Stimulated activated effector memory CD8-positive, alpha-beta T cell treated with anti-CD3 and anti-CD28 coated beads, Interleukin-12 subunit alpha, Interleukin-12 subunit beta, amount 100 ng/mL, for 72 hours (primary cell): ENCODE measurements around the gene UQCR10.

Source experiments
- ATAC-seq: fragments of 150-1000 bp; cut with Tn5 transposase; 2 replicates; pipeline ENCODE4 v1.10.0; 2021
- DNase-seq, 2 donors: peaks; one replicate each; pipeline ENCODE4 v3.0.0; 2021 to 2022; ENCODE audit warnings: low spot score in 2 of 2
- H3K27ac Mint-ChIP-seq: one replicate; pipeline ENCODE4 v1.8.0; 2022; ENCODE audit warnings: mild to moderate bottlenecking, mixed read lengths
- H3K36me3 Mint-ChIP-seq: one replicate; pipeline ENCODE4 v1.8.0; 2022; ENCODE audit warnings: mild to moderate bottlenecking, mixed read lengths
- H3K4me1 Mint-ChIP-seq: one replicate; pipeline ENCODE4 v1.8.0; 2022; ENCODE audit warnings: mixed read lengths
- H3K4me3 Mint-ChIP-seq: one replicate; pipeline ENCODE4 v1.8.0; 2022; ENCODE audit warnings: mild to moderate bottlenecking, mixed read lengths
- H3K9me3 Mint-ChIP-seq: one replicate; pipeline ENCODE4 v1.8.0; 2022; ENCODE audit warnings: mixed read lengths

The UQCR10 gene

DNA sequence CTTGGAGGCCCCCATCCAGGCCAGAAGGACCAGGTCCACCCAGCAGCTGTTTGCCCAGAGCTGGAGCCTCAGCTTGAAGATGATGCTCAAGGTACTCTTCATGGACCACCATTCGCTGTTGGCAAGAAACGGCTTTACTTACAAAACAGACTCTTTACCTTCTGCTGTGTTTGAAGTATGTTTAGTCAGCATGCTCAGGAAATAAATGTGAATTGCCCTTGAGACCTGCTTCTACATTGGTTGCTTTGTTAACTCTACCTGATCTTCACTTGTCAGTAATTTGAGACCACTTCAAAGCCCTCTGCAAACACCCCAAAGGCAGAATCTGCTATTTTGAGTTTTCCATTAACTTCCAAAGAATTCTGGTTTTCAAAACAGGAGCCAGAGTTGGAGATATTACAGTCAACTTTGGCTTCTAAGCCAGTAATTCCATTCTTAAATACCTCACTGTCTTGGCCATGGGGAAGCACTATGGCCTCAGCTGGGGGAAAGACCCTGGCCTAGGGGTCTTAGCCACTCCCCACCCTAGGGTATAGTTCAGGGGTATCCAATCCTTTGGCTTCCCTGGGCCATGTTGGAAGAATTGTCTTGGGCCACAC lies 2.7 kb downstream of the UQCR10 start:
- ATAC-seq (no peak), DNase-seq (no peak)
- H3K36me3 Mint-ChIP-seq = peaks cover 37% of the 10 kb centered on the region
- H3K27ac Mint-ChIP-seq = no peak overlapping the region
- no peak overlapping the region for H3K4me3 Mint-ChIP-seq
- H3K4me1 Mint-ChIP-seq = peaks cover 33% of the 10 kb centered on the region
- no peaks in the 10 kb centered on the region for H3K9me3 Mint-ChIP-seq

DNA sequence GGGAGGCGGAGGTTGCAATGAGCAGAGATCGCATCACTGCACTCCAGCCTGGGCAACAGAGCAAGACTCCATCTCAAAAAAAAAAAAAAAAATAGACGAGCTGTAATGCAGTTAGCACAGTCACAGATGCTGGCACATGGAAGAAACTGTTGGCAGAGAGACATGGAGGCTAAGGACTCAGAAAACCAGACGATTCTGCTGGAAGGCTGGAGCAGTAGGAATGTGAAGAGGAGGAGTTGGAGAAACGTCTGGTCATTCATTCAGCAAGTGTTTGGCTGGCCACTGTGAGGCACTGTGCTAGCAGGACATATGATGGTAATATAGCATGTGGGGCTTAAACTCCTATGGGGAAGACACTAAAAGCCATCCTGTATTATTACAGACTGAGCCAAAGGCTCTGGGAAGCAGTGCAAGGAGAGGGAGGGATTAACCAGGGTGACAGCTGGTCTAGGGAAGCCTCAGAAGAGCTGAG lies 5.0 kb downstream of the UQCR10 start:
- ATAC-seq (no peak), DNase-seq (no peak)
- H3K4me1 Mint-ChIP-seq = peaks cover 18% of the 10 kb centered on the region
- H3K4me3 Mint-ChIP-seq = no peak overlapping the region
- H3K27ac Mint-ChIP-seq = no peak overlapping the region
- no peaks in the 10 kb centered on the region for H3K9me3 Mint-ChIP-seq
- peaks cover 37% of the 10 kb centered on the region for H3K36me3 Mint-ChIP-seq

DNA sequence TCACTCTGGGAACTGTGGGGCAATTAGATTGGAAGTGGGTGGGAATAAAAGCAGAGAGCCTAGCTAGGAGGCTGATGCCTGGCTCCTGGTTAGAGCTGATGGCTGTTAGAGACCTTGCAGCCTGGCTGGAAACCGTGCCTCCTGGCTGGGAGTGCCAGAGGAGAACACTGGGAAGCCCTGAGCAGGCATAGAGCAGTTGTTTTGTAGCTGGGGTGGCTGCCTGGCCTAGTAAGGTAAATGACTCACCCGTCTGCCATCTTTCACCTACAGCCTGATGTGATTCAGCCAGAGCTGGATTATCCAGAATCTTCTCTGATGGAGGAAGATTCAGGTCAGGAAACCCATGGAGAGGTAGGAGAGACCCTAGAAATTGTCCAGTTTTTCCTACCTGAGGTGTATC lies 6.1 kb downstream of the UQCR10 start:
- H3K4me3 Mint-ChIP-seq = no peak overlapping the region

DNA sequence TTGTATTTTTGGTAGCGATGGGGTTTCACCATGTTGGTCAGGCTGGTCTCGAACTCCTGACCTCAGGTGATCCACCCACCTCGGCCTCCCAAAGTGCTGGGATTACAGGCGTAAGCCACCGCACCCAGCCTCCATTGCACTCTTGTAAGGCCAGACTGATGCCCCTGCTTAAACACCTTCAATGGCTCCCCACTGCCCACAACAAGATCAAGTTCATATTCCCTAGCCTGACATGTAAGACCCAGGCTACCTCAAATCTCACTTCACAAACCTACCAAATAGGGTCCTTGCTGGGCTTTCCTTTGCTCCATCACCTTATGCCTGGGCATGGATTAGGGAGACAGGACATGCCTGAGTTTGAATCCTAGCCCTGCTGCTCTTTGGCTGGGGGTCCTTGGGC lies 13.1 kb downstream of the UQCR10 start:
- DNase-seq (no peak), ATAC-seq (no peak)
- H3K27ac Mint-ChIP-seq = no peak overlapping the region
- no peaks in the 10 kb centered on the region for H3K36me3 Mint-ChIP-seq
- no peak overlapping the region for H3K4me3 Mint-ChIP-seq
- no peaks in the 10 kb centered on the region for H3K4me1 Mint-ChIP-seq
- no peaks in the 10 kb centered on the region for H3K9me3 Mint-ChIP-seq

More for the DNA sequence above, 6.1 kb downstream of the UQCR10 start:
- Mint-ChIP-seq H3K9me3 (no peaks in the 10 kb centered on the region), H3K4me1 (peaks cover 7% of the 10 kb centered on the region), H3K36me3 (peaks cover 31% of the 10 kb centered on the region), H3K27ac (no peak overlapping the region)
- ATAC-seq = no peak
- DNase-seq = no peak

DNA sequence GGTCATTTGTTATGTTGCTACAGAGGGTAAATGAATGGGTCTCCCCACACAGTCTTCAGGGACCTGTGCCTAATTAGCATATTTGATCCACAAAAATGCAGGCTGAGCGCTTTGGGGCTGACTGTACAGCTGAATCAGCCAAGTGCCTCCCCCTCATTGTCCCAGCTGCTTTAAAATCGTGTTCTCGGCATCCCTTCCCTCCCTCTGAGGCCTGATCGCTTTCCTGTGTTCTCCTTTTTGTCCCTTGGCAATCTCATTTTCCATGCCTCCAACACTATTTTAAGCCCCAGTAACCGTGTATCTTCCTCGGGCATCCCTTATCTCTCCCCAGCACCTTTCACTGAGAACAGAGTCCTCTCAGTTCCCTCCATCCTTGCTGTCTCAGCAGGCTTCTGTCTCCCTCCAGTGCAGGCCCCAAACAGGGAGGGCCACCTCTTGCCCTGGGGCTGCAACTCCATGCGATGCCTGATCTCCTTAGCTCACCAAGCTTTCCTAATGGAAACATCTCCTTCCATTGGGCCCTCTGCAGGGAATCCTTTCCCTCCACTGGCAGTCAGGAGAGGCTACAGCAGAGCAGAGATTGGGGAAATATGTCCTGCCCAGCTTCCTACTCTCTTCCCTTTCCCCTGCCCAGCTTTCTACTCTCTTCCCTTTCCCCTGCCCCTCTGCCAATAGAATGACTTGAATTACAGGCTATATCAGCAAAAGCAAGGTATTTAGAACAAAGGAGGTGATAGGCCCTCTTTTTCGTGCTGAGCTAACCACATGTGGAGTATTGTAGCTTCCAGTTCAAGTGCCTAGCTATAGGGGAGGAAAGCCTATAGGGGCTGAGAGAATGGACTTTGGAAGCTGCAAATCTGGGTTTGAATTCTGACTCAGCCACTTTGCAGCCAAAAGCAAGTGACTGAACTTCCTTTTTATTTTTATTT lies 13.8 kb downstream of the UQCR10 start:
- H3K4me3 Mint-ChIP-seq = no peak overlapping the region
- no peaks in the 10 kb centered on the region for H3K4me1 Mint-ChIP-seq
- DNase-seq = no peak
- no peaks in the 10 kb centered on the region for H3K36me3 Mint-ChIP-seq
- ATAC-seq = no peak
- no peak overlapping the region for H3K27ac Mint-ChIP-seq
- no peaks in the 10 kb centered on the region for H3K9me3 Mint-ChIP-seq

DNA sequence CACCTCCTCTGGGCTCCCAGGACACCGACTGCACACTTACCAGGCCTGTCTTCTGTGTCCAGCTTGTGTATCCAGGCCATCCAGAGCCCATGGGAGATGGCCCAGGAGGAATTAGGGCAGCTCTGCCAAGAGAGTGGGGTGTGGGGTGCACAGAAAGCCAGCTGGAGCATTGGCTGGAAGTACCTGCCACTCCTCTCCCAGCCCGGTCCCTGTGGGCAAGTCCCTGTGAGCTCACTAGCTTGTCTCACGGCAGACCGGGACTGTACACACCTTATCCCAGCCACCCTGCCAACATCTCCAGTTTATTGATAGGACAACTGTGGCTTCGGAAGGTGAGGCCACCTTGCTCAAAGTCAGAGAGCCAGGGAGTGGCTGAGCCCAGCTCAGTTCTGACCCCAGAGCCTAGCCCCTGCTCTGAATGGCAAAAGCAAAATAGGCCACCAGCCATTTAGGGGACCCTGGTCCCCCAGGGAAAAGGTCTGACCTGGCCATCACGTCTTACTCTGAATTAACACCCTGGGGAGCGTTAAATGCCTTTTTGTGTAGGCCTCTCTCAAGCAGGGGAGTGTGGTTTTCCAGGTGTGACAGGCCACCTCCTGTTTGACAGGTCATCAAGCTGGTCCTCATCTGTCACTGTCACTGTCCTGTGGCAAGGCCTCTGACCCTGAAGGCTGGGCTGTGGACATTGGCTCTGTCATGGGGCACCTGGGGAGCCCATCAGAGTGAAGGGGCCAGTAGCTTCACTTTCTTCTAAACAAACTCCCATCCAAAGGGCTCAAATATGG lies 15.1 kb downstream of the UQCR10 start:
- no peaks in the 10 kb centered on the region for H3K4me1 Mint-ChIP-seq
- ATAC-seq (no peak), DNase-seq (no peak)
- peak overlapping the region; percentile 14 for H3K27ac Mint-ChIP-seq
- H3K36me3 Mint-ChIP-seq = peaks cover under 1% of the 10 kb centered on the region
- H3K9me3 Mint-ChIP-seq = no peaks in the 10 kb centered on the region
- no peak overlapping the region for H3K4me3 Mint-ChIP-seq

DNA sequence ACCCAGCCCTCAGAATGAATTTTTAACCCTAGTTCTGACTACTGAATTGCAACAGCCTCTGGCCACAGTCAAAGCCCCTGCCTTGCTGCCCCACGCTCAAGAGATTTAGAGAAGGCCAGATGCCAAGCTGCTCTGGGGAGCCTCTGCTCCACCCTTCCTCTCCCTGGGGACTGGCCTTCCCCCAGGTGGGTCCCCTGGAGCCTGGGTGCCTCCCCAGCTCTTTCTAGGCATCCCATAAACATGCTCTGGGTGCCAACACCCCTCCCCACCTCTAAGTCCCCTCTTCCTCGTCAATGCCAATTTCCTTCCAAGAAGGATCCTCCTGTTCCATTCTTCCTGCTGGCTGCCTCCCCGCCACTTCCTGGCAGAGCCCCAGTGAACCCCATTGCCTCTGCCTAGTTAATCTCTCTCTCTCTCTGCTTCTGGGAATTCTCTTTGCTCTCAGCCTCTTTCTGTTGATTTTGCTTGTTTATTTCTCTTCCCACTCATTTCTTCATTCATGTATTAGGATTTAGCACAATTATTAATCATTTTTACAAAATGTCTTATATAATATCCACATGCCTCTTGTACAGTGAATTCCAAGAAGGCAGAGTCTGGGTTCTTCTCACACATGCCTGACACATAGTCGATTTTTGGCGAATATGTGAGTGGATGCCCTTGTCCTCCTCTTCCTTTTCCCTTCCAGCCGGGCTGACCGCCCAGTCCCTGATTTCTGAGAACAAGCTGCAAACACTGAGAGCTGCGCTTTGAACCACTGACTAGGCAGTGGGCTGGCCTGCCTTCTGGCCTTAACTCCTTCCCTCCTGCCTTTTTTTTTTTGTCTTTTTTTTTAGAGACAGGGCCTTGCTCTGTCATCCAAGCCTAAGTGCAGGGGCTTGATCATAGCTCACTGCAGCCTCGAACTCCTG lies 17.5 kb downstream of the UQCR10 start:
- ATAC-seq (no peak), DNase-seq (no peak)
- H3K9me3 Mint-ChIP-seq = no peaks in the 10 kb centered on the region
- H3K4me1 Mint-ChIP-seq = no peaks in the 10 kb centered on the region
- no peak overlapping the region for H3K27ac Mint-ChIP-seq
- H3K36me3 Mint-ChIP-seq = peaks cover 22% of the 10 kb centered on the region
- H3K4me3 Mint-ChIP-seq = no peak overlapping the region

DNA sequence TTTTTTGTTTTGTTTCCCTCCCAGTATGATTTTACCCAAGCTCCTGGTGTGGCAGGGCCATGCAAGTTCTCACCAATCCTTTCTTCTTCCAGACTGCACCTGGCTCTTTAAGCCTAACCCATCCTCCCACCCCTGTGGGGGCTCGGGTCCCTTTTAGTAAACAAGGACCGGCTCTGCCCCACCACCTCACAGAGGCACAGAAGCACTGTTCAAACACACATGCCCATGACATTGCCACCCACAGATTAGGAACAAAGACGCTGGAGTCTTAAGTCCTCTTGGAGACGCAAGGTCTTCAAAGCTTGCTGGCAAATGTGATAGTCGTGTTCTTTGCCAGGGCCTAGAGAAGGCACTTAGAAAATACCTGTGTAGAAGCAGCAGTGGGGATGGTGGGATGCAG lies 18.9 kb downstream of the UQCR10 start:
- H3K4me3 Mint-ChIP-seq = no peak overlapping the region
- no peaks in the 10 kb centered on the region for H3K9me3 Mint-ChIP-seq
- H3K4me1 Mint-ChIP-seq = no peaks in the 10 kb centered on the region
- no peak overlapping the region for H3K27ac Mint-ChIP-seq
- H3K36me3 Mint-ChIP-seq = peaks cover 36% of the 10 kb centered on the region
- DNase-seq (no peak), ATAC-seq (no peak)

DNA sequence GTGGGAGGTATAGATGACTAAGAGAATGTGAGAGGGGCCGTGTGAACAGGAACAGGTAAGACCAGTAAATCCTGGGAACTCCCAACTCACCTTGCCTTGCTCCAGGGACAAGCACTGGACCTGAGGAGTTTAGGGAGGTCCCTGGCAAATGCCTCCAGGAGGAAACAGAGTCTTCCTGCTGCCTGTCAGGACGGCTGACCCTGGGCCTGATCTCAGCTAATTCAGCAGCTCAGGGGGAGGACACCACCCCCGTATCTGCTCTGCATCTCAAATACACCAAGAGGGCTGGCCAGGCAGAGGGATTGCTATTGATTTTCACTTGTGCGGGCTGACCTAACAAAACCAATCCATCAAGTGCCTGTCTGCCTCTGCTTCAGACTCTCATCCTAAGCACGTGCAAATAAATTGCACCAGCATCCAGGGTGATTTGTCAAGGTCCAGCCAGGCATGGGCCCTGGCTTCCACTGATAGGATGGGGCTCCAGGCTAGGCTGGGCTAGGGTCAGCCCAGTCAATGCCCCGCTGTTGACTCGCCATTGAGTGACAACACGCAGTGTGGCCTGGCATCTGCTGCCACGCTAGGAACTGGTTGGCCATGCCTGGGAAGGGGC lies 20.3 kb downstream of the UQCR10 start:
- Mint-ChIP-seq H3K36me3 (peaks cover 50% of the 10 kb centered on the region), H3K27ac (no peak overlapping the region), H3K9me3 (no peaks in the 10 kb centered on the region), H3K4me1 (no peaks in the 10 kb centered on the region), H3K4me3 (no peak overlapping the region)
- peak; percentile 38 for ATAC-seq
- DNase-seq = no peak

DNA sequence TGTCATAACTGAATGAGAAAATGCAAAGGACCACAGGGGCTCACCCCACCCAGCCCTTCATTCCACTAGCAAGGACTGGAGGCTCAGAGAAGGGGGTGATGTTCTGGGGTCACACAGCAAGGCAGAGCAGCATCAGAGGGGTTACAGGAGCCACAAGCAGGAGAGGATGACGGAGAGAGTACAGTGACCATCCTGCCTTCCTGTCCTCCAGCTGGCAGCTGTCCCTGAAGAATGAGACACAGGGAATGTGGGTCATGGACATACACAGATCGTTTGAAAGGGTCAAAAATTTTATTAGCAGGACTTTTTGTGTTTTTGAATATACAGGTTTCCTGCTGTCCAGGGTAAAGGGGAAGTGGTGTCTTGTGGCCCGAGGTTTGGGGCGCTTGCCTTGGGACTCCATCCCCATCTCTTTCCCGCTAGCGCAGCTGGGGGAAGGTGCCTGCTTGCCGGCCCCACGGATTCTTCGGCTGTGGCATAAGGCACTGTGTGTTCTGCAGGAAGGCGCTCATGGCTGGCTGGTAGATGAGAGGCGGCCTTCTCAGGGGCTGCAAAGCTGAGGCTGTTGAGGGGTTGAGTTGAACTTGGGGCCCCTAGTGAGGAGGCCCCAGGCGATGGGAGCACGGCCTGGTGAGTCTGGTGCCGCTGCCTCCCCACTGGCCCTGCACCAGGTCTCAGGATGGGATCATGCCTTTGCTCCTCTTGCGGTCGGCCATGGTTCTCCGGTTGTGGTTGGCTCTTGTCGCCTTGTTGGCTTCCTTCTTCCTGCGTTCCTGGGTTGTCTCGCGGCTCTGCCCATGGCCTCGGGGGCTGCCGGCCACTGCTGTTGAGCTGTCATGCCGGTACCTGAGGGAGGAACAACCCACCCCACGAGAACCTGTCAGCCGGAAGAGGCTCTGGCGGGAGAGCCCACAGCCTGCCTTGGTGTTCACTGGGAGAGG lies 21.4 kb downstream of the UQCR10 start:
- Mint-ChIP-seq H3K9me3 (no peaks in the 10 kb centered on the region), H3K36me3 (peaks cover 59% of the 10 kb centered on the region), H3K4me3 (no peak overlapping the region), H3K4me1 (no peaks in the 10 kb centered on the region), H3K27ac (no peak overlapping the region)
- no peak for DNase-seq
- ATAC-seq = no peak

DNA sequence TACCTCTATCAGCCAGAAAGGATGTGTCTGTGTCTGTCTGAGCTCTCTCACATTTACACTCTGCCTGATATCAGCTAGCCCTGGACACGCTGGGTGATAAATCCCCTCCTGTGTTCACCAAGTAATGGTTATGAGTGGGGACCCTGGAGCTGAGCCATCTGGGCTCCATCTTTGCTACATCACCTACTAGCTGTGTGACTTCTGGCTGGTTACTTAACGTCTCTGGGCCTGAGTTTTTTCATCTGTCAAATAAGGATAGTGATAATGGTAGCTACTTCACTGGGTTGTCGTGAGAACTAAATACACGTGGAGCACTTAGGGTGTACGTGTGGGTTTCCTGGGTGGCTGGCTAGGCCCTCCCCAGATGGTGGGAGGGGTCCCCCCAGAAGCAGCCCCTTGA lies 22.9 kb downstream of the UQCR10 start:
- Mint-ChIP-seq H3K27ac (peak overlapping the region; percentile 55), H3K9me3 (no peaks in the 10 kb centered on the region), H3K4me1 (no peaks in the 10 kb centered on the region), H3K36me3 (peaks cover 69% of the 10 kb centered on the region), H3K4me3 (no peak overlapping the region)
- DNase-seq (no peak), ATAC-seq (no peak)

DNA sequence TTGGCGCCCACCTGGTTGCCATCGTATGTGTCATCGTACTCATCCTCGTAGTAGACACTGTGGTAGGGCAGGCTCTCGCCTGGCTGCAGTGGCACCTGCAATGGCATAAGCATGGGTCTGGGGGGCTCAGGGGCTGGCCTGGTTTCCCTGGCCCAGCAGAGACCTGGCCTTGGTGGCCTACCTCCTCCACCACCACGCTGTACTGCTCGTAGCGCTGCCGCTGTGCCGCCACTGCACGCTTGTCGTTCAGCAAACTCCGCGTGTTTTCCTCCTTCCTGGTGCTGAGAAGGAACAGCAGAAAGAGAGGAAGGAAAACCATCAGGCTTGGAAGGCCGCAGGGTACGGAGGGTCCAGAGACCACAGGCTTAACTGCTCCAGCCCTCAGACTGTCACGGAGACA lies 26.2 kb downstream of the UQCR10 start:
- Mint-ChIP-seq H3K9me3 (no peaks in the 10 kb centered on the region), H3K27ac (no peak overlapping the region), H3K4me3 (no peak overlapping the region), H3K36me3 (peaks cover 90% of the 10 kb centered on the region), H3K4me1 (peaks cover 7% of the 10 kb centered on the region)
- no peak for DNase-seq
- ATAC-seq = no peak

DNA sequence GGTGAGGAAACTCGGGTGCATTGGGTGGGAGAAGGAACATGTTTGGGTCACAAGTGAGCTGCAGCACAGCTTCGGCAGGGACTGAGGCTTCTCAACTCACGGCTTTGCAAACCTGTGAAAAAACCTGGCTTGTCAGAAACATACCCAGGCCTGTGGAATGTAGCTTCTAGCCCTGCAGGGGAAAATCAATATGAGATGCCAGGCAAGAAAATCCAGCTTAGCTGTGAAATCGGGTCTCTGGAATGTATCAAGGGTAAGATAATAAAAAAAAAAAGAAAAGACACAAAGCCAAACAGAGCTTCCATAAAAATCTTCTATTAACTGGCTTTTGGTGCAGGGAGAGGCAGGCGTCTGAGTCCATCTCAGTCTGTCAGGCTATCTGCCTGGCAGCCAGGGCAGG lies 28.5 kb downstream of the UQCR10 start:
- no peak overlapping the region for H3K4me3 Mint-ChIP-seq
- peaks cover 8% of the 10 kb centered on the region for H3K4me1 Mint-ChIP-seq
- H3K36me3 Mint-ChIP-seq = peaks cover 84% of the 10 kb centered on the region
- H3K9me3 Mint-ChIP-seq = no peaks in the 10 kb centered on the region
- ATAC-seq = no peak
- DNase-seq = no peak
- H3K27ac Mint-ChIP-seq = no peak overlapping the region
